Psoas muscle (tissue), 8 donors: ENCODE results near the gene TGFBR2. TPM values are rescaled to one million over a fixed set of nuclear protein-coding genes. Genes with fewer than 3 reads are reported as not detected.
A peak's percentile ranks its signal among the peaks of the same experiment; 100 is the strongest.

ENCODE experiments used
- ATAC-seq, 4 donors: fragments of 200-7000 bp; cut with Tn5 transposase; one replicate each; pipeline ENCODE4 v1.9.1; 2020; ENCODE audit warnings: moderate library complexity in 3 of 4, mild to moderate bottlenecking in 2 of 4
- DNase-seq, 2 donors: peaks; one replicate each; pipeline ENCODE4 v3.0.0-alpha.2; 2020
- H3K27ac ChIP-seq: fragments of 200-600 bp; one replicate; pipeline ENCODE4 v1.8.0; 2022
- H3K27me3 ChIP-seq, 3 donors: fragments of 200-600 bp in 1 of 3; one replicate each; pipeline versions ENCODE4 v1.6.1 to v1.8.0; 2013 to 2022; ENCODE audit warnings: low read length in 2 of 3, mild to moderate bottlenecking in 2 of 3, moderate library complexity in 1 of 3; ENCODE audit not compliant: insufficient read depth in 3 of 3
- H3K36me3 ChIP-seq, 2 donors: fragments of 200-600 bp in 1 of 2; one replicate each; pipeline versions ENCODE4 v1.6.1 to v1.8.0; 2013 to 2022; ENCODE audit warnings: low read depth in 1 of 2, mild to moderate bottlenecking in 1 of 2, moderate library complexity in 1 of 2; ENCODE audit not compliant: insufficient read depth in 1 of 2
- H3K4me1 ChIP-seq: fragments of 200-600 bp; one replicate; pipeline ENCODE4 v1.8.0; 2022
- H3K4me3 ChIP-seq: fragments of 200-600 bp; one replicate; pipeline ENCODE4 v1.8.0; 2022; ENCODE audit warnings: mild to moderate bottlenecking
- H3K9me3 ChIP-seq: fragments of 200-600 bp; one replicate; pipeline ENCODE4 v1.8.0; 2022
- CTCF ChIP-seq: fragments of 200-600 bp; IDR thresholded peaks from one replicate; pipeline ENCODE4 v1.8.0; 2022; ENCODE audit warnings: antibody characterized with exemption
- WGBS, 3 donors: extraction: QIAGEN DNeasy Blood & Tissue Kit; methylation state at CpG; one replicate each; pipeline versions ENCODE4 v1.1.6 to v1.1.7; 2013; 5-methylcytosine and 5-hydroxymethylcytosine counted together
- intact Hi-C, 2 donors: fragments of 100-400 bp; cut with DNase I; formaldehyde crosslinking; loops; one replicate each; pipeline versions ENCODE4 v1.11.0 to v1.14.2; 2022
- polyA plus RNA-seq, 3 donors: library from polyadenylated mRNA; stranded (reverse); fragments of 200-250 nt; gene quantifications; one replicate each; pipeline ENCODE4 v1.2.3, GENCODE V29; 2013
- total RNA-seq, 4 donors: library from RNA; stranded (reverse); fragmentation: NEBNext Ultra II Directional in 2 of 4; extraction: Animal tissue kit (Norgen Biotek cat#: 25700) in 2 of 4; gene quantifications; one replicate each; pipeline versions ENCODE4 v1.2.1 to v1.2.4, GENCODE V29; 2021 to 2023
- donor health status: healthy with polysubstance abuse.
- donor health status: DM: no; HTN: no; CAD: no; lungs with moderate emphysema.
- donor health status: Bipolar disorder and iron deficiency.
- donor health status: healthy.
- donor health status: DM: yes; HTN: yes; CAD: no.
- donor health status: DM: no; HTN: no; CAD: no.
- donor health status: DM: no; HTN: no; CAD: no.
- donor health status: DM: yes; HTN: yes; CAD: no.

The TGFBR2 gene
- total and polyA plus RNA-seq, 7 donors, result 19.7 to 58.8 (median 42.6) TPM

GRCh38 chr3:30642849-30643361 is 36.5 kb downstream of the TGFBR2 start:
- Histone ChIP-seq H3K27me3 (no peaks in the 10 kb centered on the region), H3K36me3 (peaks cover 4 to 31% of the 10 kb centered on the region in 2 donors), H3K4me1 (peaks cover 51% of the 10 kb centered on the region), H3K4me3 (no peak overlapping the region), H3K27ac (peak overlapping the region; percentile 65), H3K9me3 (peaks cover 1% of the 10 kb centered on the region)
- 11 to 14% (median 12%) methylated on average over 4 of the region's 4 CpGs for WGBS, 3 donors
- TF ChIP-seq CTCF, result no peak
- DNase-seq, result no peak
- intact Hi-C loops, result no loop called here
- ATAC-seq, result peak; percentile 46 to 76 (median 60)

GRCh38 chr3:30643763-30644462 is 37.5 kb downstream of the TGFBR2 start:
- H3K4me3 ChIP-seq, result no peak overlapping the region
- no peaks in the 10 kb centered on the region for H3K27me3 ChIP-seq
- no peaks in the 10 kb centered on the region for H3K9me3 ChIP-seq
- peak in 2 of 4 donors; percentile 29 to 48 for ATAC-seq
- no peak for TF ChIP-seq CTCF
- intact Hi-C loops, result no loop called here
- H3K4me1 ChIP-seq, result peaks cover 48% of the 10 kb centered on the region
- no peak for DNase-seq
- 89 to 95% (median 90%) methylated on average over 7 of the region's 7 CpGs for WGBS, 3 donors
- peak overlapping the region; percentile 65 for H3K27ac ChIP-seq
- H3K36me3 ChIP-seq, result peaks cover 4 to 39% of the 10 kb centered on the region in 2 donors

GRCh38 chr3:30644615-30645014 is 38.2 kb downstream of the TGFBR2 start:
- Histone ChIP-seq H3K9me3 (no peaks in the 10 kb centered on the region), H3K36me3 (peaks cover 7 to 41% of the 10 kb centered on the region in 2 donors), H3K27ac (peak overlapping the region; percentile 65), H3K4me3 (no peak overlapping the region), H3K4me1 (peaks cover 46% of the 10 kb centered on the region), H3K27me3 (no peaks in the 10 kb centered on the region)
- 2 to 5% (median 2%) methylated on average over 2 of the region's 2 CpGs for WGBS, 3 donors
- TF ChIP-seq CTCF, result no peak
- intact Hi-C loops, result loop anchor here in 1 of 2 donors (5.0 kb wide), 1 partner anchor 37 kb away; the partner anchor contains the start of gene TGFBR2
- peak in 1 of 4 donors; percentile 45 for ATAC-seq
- DNase-seq, result peak in 1 of 2 donors; percentile 38

- WGBS, 3 donors, result 85 to 95% (median 89%) methylated on average over 4 of the region's 4 CpGs
- H3K27ac ChIP-seq, result no peak overlapping the region
- no peak for ATAC-seq
Observed at GRCh38 chr3:30645077-30645476, 38.7 kb downstream of the TGFBR2 start.

More at GRCh38 chr3:30645077-30645476, 38.7 kb downstream of the TGFBR2 start:
- intact Hi-C loops, result loop anchor here in 1 of 2 donors (5.0 kb wide), 1 partner anchor 38 kb away; the partner anchor contains the start of gene TGFBR2
- TF ChIP-seq CTCF, result no peak
- DNase-seq, result no peak
- Histone ChIP-seq H3K9me3 (no peaks in the 10 kb centered on the region), H3K27me3 (no peaks in the 10 kb centered on the region), H3K4me1 (peaks cover 42% of the 10 kb centered on the region), H3K4me3 (no peak overlapping the region), H3K36me3 (peaks cover 9 to 45% of the 10 kb centered on the region in 2 donors)
